Measurements from ENCODE around the gene HCN3.

GRCh38 chr1:155325603-155325893 lies 48.3 kb downstream of the HCN3 start:
- TF ChIP-seq GATA2 (IDR thresholded peaks at IDR 0.05; ENCODE audit: low read depth, low read length) = no peak
- no peak for TF ChIP-seq GATA3 (IDR thresholded peaks at IDR 0.05; ENCODE audit: low read depth, low read length)

All from SH-SY5Y (cell line).